HG03520 (cell line): ENCODE results near the gene HCN3.
"Not testable (repeated sequence)": the region's sequence is repeated elsewhere in the genome, so short reads cannot be mapped to it uniquely, and the experiment has no call there.

Experiments used
- ATAC-seq: cut with Tn5 transposase; IDR thresholded peaks from one replicate; pipeline ENCODE4 v1.9.1; 2021; ENCODE audit warnings: mild to moderate bottlenecking, moderate library complexity; ENCODE audit not compliant: unreplicated experiment

The HCN3 gene

GRCh38 chr1:155277070-155277901, at the start of gene HCN3:
TSS of gene HCN3 (plus strand) at chr1:155277463. CDS start at chr1:155277591, 128 bp downstream.
- ATAC-seq = peak; percentile 57

- ATAC-seq = no peak
These were observed 49.2 kb upstream of the HCN3 start for GRCh38 chr1:155228096-155228427.

- not testable (repeated sequence) for ATAC-seq
These were observed 46.0 kb upstream of the HCN3 start for GRCh38 chr1:155231302-155231701.

GRCh38 chr1:155232001-155232978, 45.0 kb upstream of the HCN3 start:
- not testable (repeated sequence) for ATAC-seq

- ATAC-seq = not testable (repeated sequence)
These were observed 43.8 kb upstream of the HCN3 start for GRCh38 chr1:155233502-155233901.

- not testable (repeated sequence) for ATAC-seq
These were observed 41.9 kb upstream of the HCN3 start for GRCh38 chr1:155235375-155235774.

- no peak for ATAC-seq
These were observed 40.8 kb upstream of the HCN3 start for GRCh38 chr1:155236451-155236850.

- no peak for ATAC-seq
These were observed 36.1 kb upstream of the HCN3 start for GRCh38 chr1:155241069-155241679.

- ATAC-seq = no peak
These were observed 35.4 kb upstream of the HCN3 start for GRCh38 chr1:155241841-155242264.

GRCh38 chr1:155242805-155243358, 34.4 kb upstream of the HCN3 start:
- ATAC-seq = no peak

- peak; percentile 78 for ATAC-seq
These were observed 32.7 kb upstream of the HCN3 start for GRCh38 chr1:155244368-155245162.

- no peak for ATAC-seq
These were observed 32.1 kb upstream of the HCN3 start for GRCh38 chr1:155245163-155245524.

- ATAC-seq = not testable (repeated sequence)
These were observed 30.5 kb upstream of the HCN3 start for GRCh38 chr1:155246796-155247195.

- no peak for ATAC-seq
These were observed 29.4 kb upstream of the HCN3 start for GRCh38 chr1:155247667-155248553.

GRCh38 chr1:155250246-155250632, 27.0 kb upstream of the HCN3 start:
- peak; percentile 9 for ATAC-seq

GRCh38 chr1:155250633-155251449, 26.4 kb upstream of the HCN3 start:
- peak; percentile 78 for ATAC-seq

GRCh38 chr1:155251566-155251965, 25.7 kb upstream of the HCN3 start:
- ATAC-seq = no peak

- no peak for ATAC-seq
These were observed 24.1 kb upstream of the HCN3 start for GRCh38 chr1:155253208-155253607.
